Activated T-helper 17 cell treated with anti-CD3 and anti-CD28 coated beads, Interleukin-2, amount 50 U/mL, for 72 hours (primary cell): Measurements from ENCODE around the gene NIT1. TPM values are rescaled to one million over a fixed set of nuclear protein-coding genes. Genes with fewer than 3 reads are reported as not detected.

Source experiments
- ATAC-seq: fragments of 150-1000 bp; cut with Tn5 transposase; replicated peaks from 2 replicates; pipeline ENCODE4 v1.10.0; 2021; ENCODE audit warnings: mild to moderate bottlenecking, moderate library complexity
- H3K27ac Mint-ChIP-seq: one replicate; pipeline ENCODE4 v1.8.0; 2022; ENCODE audit warnings: mixed read lengths
- H3K27me3 Mint-ChIP-seq: one replicate; pipeline ENCODE4 v1.8.0; 2022; ENCODE audit warnings: mixed read lengths
- H3K36me3 Mint-ChIP-seq: one replicate; pipeline ENCODE4 v1.8.0; 2022; ENCODE audit warnings: low read depth, mild to moderate bottlenecking, mixed read lengths
- H3K4me1 Mint-ChIP-seq: one replicate; pipeline ENCODE4 v1.8.0; 2022; ENCODE audit warnings: mixed read lengths
- H3K4me3 Mint-ChIP-seq: one replicate; pipeline ENCODE4 v1.8.0; 2022; ENCODE audit warnings: mild to moderate bottlenecking, mixed read lengths
- H3K9me3 Mint-ChIP-seq: one replicate; pipeline ENCODE4 v1.8.0; 2022; ENCODE audit warnings: mixed read lengths
- total RNA-seq, 2 donors: library from RNA; stranded (reverse); gene quantifications; one replicate each; pipeline ENCODE4 v1.2.3, GENCODE V29; 2022

NIT1 gene
- total RNA-seq, 2 donors from 2014 or later = 38.9 to 74.6 TPM

- Mint-ChIP-seq H3K36me3 (peaks cover 82% of the 10 kb centered on the region), H3K4me1 (peaks cover 26% of the 10 kb centered on the region), H3K27ac (peak overlapping the region; percentile 79), H3K4me3 (no peak overlapping the region), H3K27me3 (no peaks in the 10 kb centered on the region), H3K9me3 (no peaks in the 10 kb centered on the region)
- no peak for ATAC-seq
Observed at GRCh38 chr1:161163793-161164192, 45.9 kb downstream of the NIT1 start.

GRCh38 chr1:161164901-161165610 lies 47.2 kb downstream of the NIT1 start:
- H3K4me3 Mint-ChIP-seq = peak overlapping the region; percentile 92
- H3K27ac Mint-ChIP-seq = peak overlapping the region; percentile 97
- peaks cover 84% of the 10 kb centered on the region for H3K36me3 Mint-ChIP-seq
- H3K27me3 Mint-ChIP-seq = no peaks in the 10 kb centered on the region
- H3K9me3 Mint-ChIP-seq = no peaks in the 10 kb centered on the region
- ATAC-seq = no peak
- H3K4me1 Mint-ChIP-seq = peaks cover 23% of the 10 kb centered on the region

- peak; percentile 97 for ATAC-seq
- peaks cover 86% of the 10 kb centered on the region for H3K36me3 Mint-ChIP-seq
- peak within 1 kb of the TSS; percentile 92 for H3K4me3 Mint-ChIP-seq
- no peaks in the 10 kb centered on the region for H3K9me3 Mint-ChIP-seq
- peaks cover 24% of the 10 kb centered on the region for H3K4me1 Mint-ChIP-seq
- H3K27me3 Mint-ChIP-seq = no peaks in the 10 kb centered on the region
- H3K27ac Mint-ChIP-seq = peak within 1 kb of the TSS; percentile 97
Observed at GRCh38 chr1:161165742-161166668, 48.1 kb downstream of the NIT1 start, which contains the start of gene PPOX. Gene PPOX (plus strand): TSS chr1:161166426. CDS start chr1:161166848, 422 bp downstream.

GRCh38 chr1:161166669-161167548 lies 49.0 kb downstream of the NIT1 start:
- peaks cover 86% of the 10 kb centered on the region for H3K36me3 Mint-ChIP-seq
- peaks cover 18% of the 10 kb centered on the region for H3K4me1 Mint-ChIP-seq
- H3K27me3 Mint-ChIP-seq = no peaks in the 10 kb centered on the region
- ATAC-seq = no peak
- H3K27ac Mint-ChIP-seq = peak overlapping the region; percentile 97
- H3K9me3 Mint-ChIP-seq = no peaks in the 10 kb centered on the region
- peak overlapping the region; percentile 92 for H3K4me3 Mint-ChIP-seq

- Mint-ChIP-seq H3K27ac (peak overlapping the region; percentile 12), H3K4me3 (peak overlapping the region; percentile 92), H3K36me3 (peaks cover 87% of the 10 kb centered on the region), H3K9me3 (no peaks in the 10 kb centered on the region), H3K4me1 (peaks cover 18% of the 10 kb centered on the region), H3K27me3 (no peaks in the 10 kb centered on the region)
- ATAC-seq = no peak
Observed at GRCh38 chr1:161168906-161169305, 51.0 kb downstream of the NIT1 start.

Other genes starting within 250 kb of the NIT1 start
- not detected for gene ITLN1, start 232.9 kb upstream of the NIT1 start, total RNA-seq
- not detected for gene ITLN2, start 163.3 kb upstream of the NIT1 start, total RNA-seq
- gene F11R, start 97.0 kb upstream of the NIT1 start, total RNA-seq = 100 to 1,000 TPM in 1 of 2 donors, 10 to 100 TPM in 1; 13.0 to 110 TPM
- gene TSTD1, start 79.1 kb upstream of the NIT1 start, total RNA-seq = 100 to 1,000 TPM in 1 of 2 donors, 10 to 100 TPM in 1; 38.7 to 119 TPM
- 10 to 100 TPM; 51.6 to 66.9 TPM for gene USF1, start 72.1 kb upstream of the NIT1 start, total RNA-seq
- gene ARHGAP30, start 48.2 kb upstream of the NIT1 start, total RNA-seq = 100 to 1,000 TPM; 180 to 207 TPM
- gene NECTIN4, start 28.5 kb upstream of the NIT1 start, total RNA-seq = under 1 TPM; 0.22 to 0.32 TPM
- gene KLHDC9, start 19.7 kb upstream of the NIT1 start, total RNA-seq = not detected
- gene PFDN2, start 68 bp upstream of the NIT1 start, total RNA-seq = 100 to 1,000 TPM in 1 of 2 donors, 10 to 100 TPM in 1; 72.1 to 107 TPM
- 10 to 100 TPM; 39.9 to 41.3 TPM for gene DEDD, start 14.6 kb downstream of the NIT1 start, total RNA-seq
- gene UFC1, start 35.9 kb downstream of the NIT1 start, total RNA-seq = 100 to 1,000 TPM; 184 to 209 TPM
- 10 to 100 TPM; 28.6 to 30.1 TPM for gene USP21, start 41.4 kb downstream of the NIT1 start, total RNA-seq
- gene PPOX, start 48.3 kb downstream of the NIT1 start, total RNA-seq = 10 to 100 TPM; 27.3 to 44.9 TPM
- gene B4GALT3, start 59.4 kb downstream of the NIT1 start, total RNA-seq = 10 to 100 TPM; 55.7 to 60.9 TPM
- 1 to 10 TPM; 2.2 to 3.1 TPM for gene ADAMTS4, start 80.9 kb downstream of the NIT1 start, total RNA-seq
- gene NDUFS2, start 84.3 kb downstream of the NIT1 start, total RNA-seq = 100 to 1,000 TPM in 1 of 2 donors, 10 to 100 TPM in 1; 96.5 to 102 TPM
- gene FCER1G, start 97.2 kb downstream of the NIT1 start, total RNA-seq = 1 to 10 TPM; 1.1 to 2.2 TPM
- not detected for gene APOA2, start 105.5 kb downstream of the NIT1 start, total RNA-seq
- 10 to 100 TPM in 1 of 2 donors, 1 to 10 TPM in 1; 9.2 to 20.2 TPM for gene TOMM40L, start 108.0 kb downstream of the NIT1 start, total RNA-seq
- not detected for gene NR1I3, start 120.1 kb downstream of the NIT1 start, total RNA-seq
- gene PCP4L1, start 140.6 kb downstream of the NIT1 start, total RNA-seq = under 1 TPM; 0.86 to 0.90 TPM
- 10 to 100 TPM in 1 of 2 donors, 1 to 10 TPM in 1; 4.9 to 12.1 TPM for gene MPZ, start 191.9 kb downstream of the NIT1 start, total RNA-seq
- 100 to 1,000 TPM; 144 to 222 TPM for gene SDHC, start 196.3 kb downstream of the NIT1 start, total RNA-seq
- gene CFAP126, start 249.8 kb downstream of the NIT1 start, total RNA-seq = 1 to 10 TPM in 1 of 2 donors, not detected in 1; 2.7 TPM